Keratinocyte (primary cell): ENCODE data around the gene PPP1R2. TPM values are rescaled to one million over a fixed set of nuclear protein-coding genes. Genes with fewer than 3 reads are reported as not detected.

Experiments used
- DNase-seq: peaks from one replicate; pipeline ENCODE4 v3.0.0-alpha.2; 2011; ENCODE audit warnings: low read depth, missing footprints, low spot score
- FAIRE-seq: peaks from 2 replicates; lab custom pipeline; 2011; peaks lifted over from hg19 to GRCh38; lab: Jason Lieb, UNC
- H2AFZ ChIP-seq: 2 replicates; pipeline ENCODE4 v1.6.0; 2012; ENCODE audit warnings: low read length, control low read depth, inconsistent platforms; ENCODE audit not compliant: control insufficient read depth
- H3K27ac ChIP-seq: 2 replicates; pipeline ENCODE4 v1.5.1; 2011; ENCODE audit warnings: low read length; ENCODE audit not compliant: control insufficient read depth, insufficient read depth
- H3K27me3 ChIP-seq: 3 replicates; pipeline ENCODE4 v1.6.0; 2011; ENCODE audit warnings: low read length; ENCODE audit not compliant: control insufficient read depth, insufficient read depth; ENCODE audit errors: extremely low read depth
- H3K36me3 ChIP-seq, 2 experiments: 2 replicates in 1 of 2; 3 replicates in 1 of 2; pipeline ENCODE4 v1.5.1; 2011; ENCODE audit warnings: low read length in 2 of 2, mild to moderate bottlenecking in 1 of 2; ENCODE audit not compliant: control insufficient read depth in 2 of 2, insufficient read depth in 2 of 2; ENCODE audit errors: extremely low read depth in 1 of 2
- H3K4me1 ChIP-seq: 3 replicates; pipeline ENCODE4 v1.5.1; 2011; ENCODE audit warnings: low read length; ENCODE audit not compliant: control insufficient read depth, insufficient read depth; ENCODE audit errors: extremely low read depth
- H3K4me2 ChIP-seq: 3 replicates; pipeline ENCODE4 v1.6.0; 2011; ENCODE audit warnings: low read depth, low read length; ENCODE audit not compliant: control insufficient read depth, insufficient read depth; ENCODE audit errors: extremely low read depth
- H3K4me3 ChIP-seq, 3 experiments: fragments of 200-600 bp in 1 of 3; sonication (generic) in 1 of 3; 2 replicates in 2 of 3; 3 replicates in 1 of 3; pipeline ENCODE4 v1.5.1; 2011 to 2016; ENCODE audit warnings: low read length in 3 of 3, mild to moderate bottlenecking in 3 of 3, control low read depth in 2 of 3, inconsistent platforms in 1 of 3, low read depth in 1 of 3, mixed read lengths in 1 of 3, mixed run types in 1 of 3, moderate library complexity in 1 of 3; ENCODE audit not compliant: control insufficient read depth in 2 of 3, insufficient read depth in 2 of 3; ENCODE audit errors: extremely low read depth in 1 of 3
- H3K79me2 ChIP-seq: 2 replicates; pipeline ENCODE4 v1.6.0; 2012; ENCODE audit warnings: low read length; ENCODE audit not compliant: control insufficient read depth, insufficient read depth
- H3K9ac ChIP-seq: 3 replicates; pipeline ENCODE4 v1.6.0; 2011; ENCODE audit warnings: low read length; ENCODE audit not compliant: control insufficient read depth, insufficient read depth; ENCODE audit errors: extremely low read depth
- H3K9me1 ChIP-seq: 3 replicates; pipeline ENCODE4 v1.6.0; 2011; ENCODE audit warnings: low read length; ENCODE audit not compliant: control insufficient read depth, insufficient read depth; ENCODE audit errors: extremely low read depth
- H3K9me3 ChIP-seq: 2 replicates; pipeline ENCODE4 v1.5.1; 2012; ENCODE audit warnings: low read depth, low read length; ENCODE audit not compliant: control insufficient read depth
- H4K20me1 ChIP-seq: 3 replicates; pipeline ENCODE4 v1.6.0; 2011; ENCODE audit warnings: low read length; ENCODE audit not compliant: control insufficient read depth, insufficient read depth; ENCODE audit errors: extremely low read depth
- CTCF ChIP-seq, 3 experiments: IDR thresholded peaks in 1 of 3; conservative IDR thresholded peaks in 1 of 3; optimal IDR thresholded peaks in 1 of 3; 2 replicates in 2 of 3; 3 replicates in 1 of 3; pipeline versions ENCODE3 to v1.5.1; 2011; ENCODE audit warnings: low read length in 3 of 3, mild to moderate bottlenecking in 3 of 3, moderate library complexity in 2 of 3, control low read depth in 1 of 3, inconsistent platforms in 1 of 3; ENCODE audit not compliant: insufficient read depth in 2 of 3; ENCODE audit errors: extremely low read depth in 1 of 3
- EZH2 ChIP-seq: IDR thresholded peaks from one replicate; pipeline ENCODE4 v1.6.1; 2012; ENCODE audit warnings: inconsistent platforms, mild to moderate bottlenecking, low read length, moderate library complexity
- dilution Hi-C: fragments of 300-500 bp; cut with MboI; formaldehyde crosslinking; loops from one replicate; pipeline ENCODE4 v1.7.0; 2020; ENCODE audit warnings: low sequenced_read_pairs; ENCODE audit not compliant: extremely low pct_ligation_motif_present
- polyA plus RNA-seq, 5 experiments: library from polyadenylated mRNA; depleted of rRNA in 3 of 5; stranded (reverse) in 3 of 5; stranded (forward) in 1 of 5; unstranded in 1 of 5; fragments of >200 nt; gene quantifications; 1 replicate in 1 of 5; 2 replicates in 3 of 5; 3 replicates in 1 of 5; pipeline versions ENCODE4 v1.2.1 to v1.2.3, GENCODE V29; 2011 to 2012; ENCODE audit warnings: missing spikeins in 2 of 5, low read depth in 1 of 5, low replicate concordance in 1 of 5

Gene PPP1R2
- polyA plus RNA-seq, 1 donor (not counting 4 experiments of a cell fraction or from before 2014, with no cell fraction given) = 43.2 TPM

GRCh38 chr3:195584543-195584870, 41.4 kb upstream of the PPP1R2 start:
- Histone ChIP-seq H3K4me2 (no peak overlapping the region), H3K4me3 (no peak overlapping the region), H3K9me3 (no peaks in the 10 kb centered on the region), H3K36me3 (no peaks in the 10 kb centered on the region), H4K20me1 (no peaks in the 10 kb centered on the region), H3K27me3 (peaks cover 6% of the 10 kb centered on the region), H2AFZ (no peak overlapping the region), H3K9me1 (no peaks in the 10 kb centered on the region), H3K9ac (no peak overlapping the region), H3K79me2 (no peaks in the 10 kb centered on the region), H3K27ac (no peak overlapping the region), H3K4me1 (peaks cover 3% of the 10 kb centered on the region)
- dilution Hi-C loops = no loop called here
- TF ChIP-seq CTCF (optimal IDR thresholded peaks at IDR 0.05 in 1 of 3, IDR thresholded peaks at IDR 0.05 in 1 of 3, conservative IDR thresholded peaks at IDR 0.05 in 1 of 3; ENCODE audit: extremely low read depth in 1 of 3, insufficient read depth in 2 of 3, low read length in 3 of 3) (no peak), EZH2 (no peak)
- FAIRE-seq = no peak
- DNase-seq = no peak

GRCh38 chr3:195583831-195584542, 40.9 kb upstream of the PPP1R2 start, which contains the start of gene APOD:
TSS of gene APOD (minus strand) at chr3:195583940. CDS start at chr3:195579461, 4,479 bp downstream.
- no peaks in the 10 kb centered on the region for H4K20me1 ChIP-seq
- dilution Hi-C loops = no loop called here
- no peak within 1 kb of the TSS for H2AFZ ChIP-seq
- no peak for TF ChIP-seq CTCF (optimal IDR thresholded peaks at IDR 0.05 in 1 of 3, IDR thresholded peaks at IDR 0.05 in 1 of 3, conservative IDR thresholded peaks at IDR 0.05 in 1 of 3; ENCODE audit: extremely low read depth in 1 of 3, insufficient read depth in 2 of 3, low read length in 3 of 3)
- no peak for TF ChIP-seq EZH2
- DNase-seq = no peak
- no peak for FAIRE-seq
- H3K36me3 ChIP-seq = no peaks in the 10 kb centered on the region
- H3K79me2 ChIP-seq = no peaks in the 10 kb centered on the region
- peaks cover 10% of the 10 kb centered on the region for H3K27me3 ChIP-seq
- peaks cover 3% of the 10 kb centered on the region for H3K4me1 ChIP-seq
- no peak within 1 kb of the TSS for H3K9ac ChIP-seq
- H3K4me3 ChIP-seq = no peak within 1 kb of the TSS
- H3K4me2 ChIP-seq = no peak within 1 kb of the TSS
- H3K27ac ChIP-seq = no peak within 1 kb of the TSS
- no peaks in the 10 kb centered on the region for H3K9me3 ChIP-seq
- no peaks in the 10 kb centered on the region for H3K9me1 ChIP-seq
